Smooth muscle cell (in vitro differentiated cells): ENCODE data around the gene MYOT. TPM values are rescaled to one million over a fixed set of nuclear protein-coding genes. Genes with fewer than 3 reads are reported as not detected.

ENCODE experiments used
- DNase-seq: peaks from one replicate; lab custom pipeline; 2025; ENCODE audit not compliant: unreplicated experiment; lab: John Stamatoyannopoulos, UW
- H2AFZ ChIP-seq: fragments of 200-600 bp; sonication (generic); 2 replicates; pipeline ENCODE4 v1.6.0; 2016; ENCODE audit warnings: antibody characterized with exemption, low read depth, mild to moderate bottlenecking
- H3F3A ChIP-seq: fragments of 200-600 bp; sonication (generic); 2 replicates; pipeline ENCODE4 v1.6.0; 2017; ENCODE audit warnings: antibody characterized with exemption, low read depth
- H3K27ac ChIP-seq: fragments of 200-600 bp; sonication (generic); 2 replicates; pipeline ENCODE4 v1.5.1; 2016; ENCODE audit warnings: low read depth, mild to moderate bottlenecking
- H3K27me3 ChIP-seq: fragments of 200-600 bp; sonication (generic); 2 replicates; pipeline ENCODE4 v1.6.1; 2016; ENCODE audit warnings: low read depth, mild to moderate bottlenecking
- H3K36me3 ChIP-seq: fragments of 200-600 bp; sonication (generic); 2 replicates; pipeline ENCODE4 v1.5.1; 2016; ENCODE audit warnings: low read depth
- H3K4me1 ChIP-seq: fragments of 200-600 bp; sonication (generic); 2 replicates; pipeline ENCODE4 v1.5.1; 2016; ENCODE audit warnings: low read depth
- H3K4me2 ChIP-seq: fragments of 200-600 bp; sonication (generic); 2 replicates; pipeline ENCODE4 v1.6.0; 2016; ENCODE audit warnings: mild to moderate bottlenecking
- H3K4me3 ChIP-seq: fragments of 200-600 bp; sonication (generic); 2 replicates; pipeline ENCODE4 v1.5.1; 2016; ENCODE audit warnings: mild to moderate bottlenecking
- H3K79me2 ChIP-seq: fragments of 200-600 bp; sonication (generic); 2 replicates; pipeline ENCODE4 v1.6.0; 2016; ENCODE audit warnings: low read depth, mild to moderate bottlenecking
- H3K9ac ChIP-seq: fragments of 200-600 bp; sonication (generic); 2 replicates; pipeline ENCODE4 v1.6.0; 2016; ENCODE audit warnings: low read depth
- H3K9me3 ChIP-seq: fragments of 200-600 bp; sonication (generic); replicated peaks from 2 replicates; pipeline ENCODE4 v1.5.1; 2016; ENCODE audit warnings: low read depth
- H4K20me1 ChIP-seq: fragments of 200-600 bp; sonication (generic); 2 replicates; pipeline ENCODE4 v1.6.0; 2016; ENCODE audit warnings: low read depth
- WGBS: methylation state at CpG from one replicate; pipeline ENCODE4 v1.1.7; 2016; ENCODE audit warnings: low lambda C conversion rate; 5-methylcytosine and 5-hydroxymethylcytosine counted together
- polyA plus RNA-seq: library from polyadenylated mRNA; unstranded; fragments of >200 nt; fragmentation: Nextera tagmentation; extraction: Ambion mirVana; gene quantifications from 2 replicates; pipeline ENCODE4 v1.2.1, GENCODE V29; 2016
- total RNA-seq: library from RNA; depleted of rRNA; stranded (reverse); fragments of >200 nt; gene quantifications from 2 replicates; pipeline ENCODE4 v1.2.3, GENCODE V29; 2014
- TF ChIP-seq, protein P1 (sequence below): fragments of 200-600 bp; sonication (generic); IDR thresholded peaks from 2 replicates; pipeline ENCODE4 v1.5.1; 2017; ENCODE audit warnings: borderline replicate concordance, mild to moderate bottlenecking, antibody characterized with exemption; ENCODE audit not compliant: insufficient read depth, poor library complexity, severe bottlenecking

Gene MYOT
- total and polyA plus RNA-seq, 2 experiments from 2014 or later, result 0.29 TPM; not detected in 1

DNA sequence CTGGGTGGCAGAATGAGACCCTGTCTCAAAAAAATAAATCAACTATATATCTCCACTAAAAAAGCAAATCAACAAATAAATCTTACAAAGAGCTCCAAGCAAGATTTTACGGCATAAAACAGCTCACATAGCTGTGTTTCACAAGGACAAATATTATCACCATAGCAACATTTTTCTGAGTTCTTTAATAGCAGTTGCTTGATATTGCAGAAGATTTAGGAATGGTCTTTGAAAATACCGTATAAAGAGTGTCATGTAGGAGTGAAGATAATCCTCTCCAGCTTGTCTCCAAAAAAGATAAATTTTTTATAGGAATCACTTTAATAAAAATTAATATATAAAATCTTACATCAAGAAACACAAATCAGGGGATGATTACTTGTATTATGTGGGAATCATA lies 36.6 kb upstream of the MYOT start:
- no peak overlapping the region for H2AFZ ChIP-seq

DNA sequence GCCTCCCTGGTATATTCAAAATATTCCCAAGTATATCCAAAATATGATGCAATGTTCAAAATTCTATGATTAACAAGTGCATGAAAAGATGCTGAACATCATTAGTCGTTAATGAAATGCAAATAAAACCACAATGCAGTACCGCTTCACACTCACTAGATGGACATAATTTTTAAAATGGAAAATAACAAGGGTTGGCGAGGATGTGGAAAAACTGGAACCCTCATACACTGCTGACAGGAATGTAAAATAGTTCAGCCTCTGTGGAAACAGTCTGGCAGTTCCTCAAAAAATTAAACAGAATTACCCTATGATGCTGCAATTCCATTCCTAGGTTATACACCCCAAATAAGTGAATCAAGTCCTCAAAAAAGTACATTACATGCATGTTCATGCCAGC lies 36.1 kb upstream of the MYOT start:
- no peak for DNase-seq
- H3K79me2 ChIP-seq, result no peaks in the 10 kb centered on the region
- no peak overlapping the region for H3K4me2 ChIP-seq
- 97% methylated on average over 3 of the region's 3 CpGs for WGBS
- no peak overlapping the region for H3K4me3 ChIP-seq
- H3K36me3 ChIP-seq, result no peaks in the 10 kb centered on the region
- H2AFZ ChIP-seq, result no peak overlapping the region
- H3K9ac ChIP-seq, result no peak overlapping the region
- no peak overlapping the region for H3K27ac ChIP-seq
- H4K20me1 ChIP-seq, result no peaks in the 10 kb centered on the region
- TF ChIP-seq, protein P1, sequence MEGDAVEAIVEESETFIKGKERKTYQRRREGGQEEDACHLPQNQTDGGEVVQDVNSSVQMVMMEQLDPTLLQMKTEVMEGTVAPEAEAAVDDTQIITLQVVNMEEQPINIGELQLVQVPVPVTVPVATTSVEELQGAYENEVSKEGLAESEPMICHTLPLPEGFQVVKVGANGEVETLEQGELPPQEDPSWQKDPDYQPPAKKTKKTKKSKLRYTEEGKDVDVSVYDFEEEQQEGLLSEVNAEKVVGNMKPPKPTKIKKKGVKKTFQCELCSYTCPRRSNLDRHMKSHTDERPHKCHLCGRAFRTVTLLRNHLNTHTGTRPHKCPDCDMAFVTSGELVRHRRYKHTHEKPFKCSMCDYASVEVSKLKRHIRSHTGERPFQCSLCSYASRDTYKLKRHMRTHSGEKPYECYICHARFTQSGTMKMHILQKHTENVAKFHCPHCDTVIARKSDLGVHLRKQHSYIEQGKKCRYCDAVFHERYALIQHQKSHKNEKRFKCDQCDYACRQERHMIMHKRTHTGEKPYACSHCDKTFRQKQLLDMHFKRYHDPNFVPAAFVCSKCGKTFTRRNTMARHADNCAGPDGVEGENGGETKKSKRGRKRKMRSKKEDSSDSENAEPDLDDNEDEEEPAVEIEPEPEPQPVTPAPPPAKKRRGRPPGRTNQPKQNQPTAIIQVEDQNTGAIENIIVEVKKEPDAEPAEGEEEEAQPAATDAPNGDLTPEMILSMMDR, result no peak
- H3K4me1 ChIP-seq, result peaks cover 8% of the 10 kb centered on the region
- no peaks in the 10 kb centered on the region for H3K9me3 ChIP-seq
- H3K27me3 ChIP-seq, result no peaks in the 10 kb centered on the region
- H3F3A ChIP-seq, result no peaks in the 10 kb centered on the region

More for the DNA sequence above, 36.6 kb upstream of the MYOT start:
- Histone ChIP-seq H3K4me1 (peaks cover 8% of the 10 kb centered on the region), H3K4me2 (no peak overlapping the region), H3K36me3 (no peaks in the 10 kb centered on the region), H3F3A (no peaks in the 10 kb centered on the region), H3K4me3 (no peak overlapping the region), H3K27me3 (no peaks in the 10 kb centered on the region), H3K27ac (no peak overlapping the region), H3K9ac (no peak overlapping the region), H3K79me2 (no peaks in the 10 kb centered on the region), H4K20me1 (no peaks in the 10 kb centered on the region), H3K9me3 (no peaks in the 10 kb centered on the region)
- no peak for DNase-seq
- TF ChIP-seq, protein P1, result no peak
- 92% methylated on average over 2 of the region's 2 CpGs for WGBS

DNA sequence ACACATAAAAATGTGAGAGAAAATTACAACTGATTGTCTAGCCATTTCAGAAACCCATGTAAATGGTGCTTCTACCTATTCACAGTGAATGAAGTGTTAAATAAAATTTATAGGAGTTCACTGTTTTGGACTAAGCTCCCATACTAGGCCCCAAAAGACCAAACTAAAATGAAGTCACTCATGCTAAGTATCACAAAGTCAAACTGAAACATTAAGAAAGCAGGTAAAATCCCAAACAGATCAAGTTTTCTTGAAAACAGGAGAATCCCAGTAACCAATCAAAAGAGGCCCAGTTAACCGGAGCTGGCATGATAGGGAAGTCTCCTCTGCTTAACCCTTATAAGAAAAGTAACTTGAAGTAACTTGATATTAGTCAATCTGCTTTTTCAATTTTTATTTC lies 35.2 kb upstream of the MYOT start:
- no peak overlapping the region for H3K9ac ChIP-seq
- no peaks in the 10 kb centered on the region for H3F3A ChIP-seq
- no peaks in the 10 kb centered on the region for H4K20me1 ChIP-seq
- H3K36me3 ChIP-seq, result no peaks in the 10 kb centered on the region
- no peak overlapping the region for H3K4me3 ChIP-seq
- no peaks in the 10 kb centered on the region for H3K27me3 ChIP-seq
- 88% methylated on average over 1 of the region's 1 CpG for WGBS
- no peak for DNase-seq
- H3K4me2 ChIP-seq, result no peak overlapping the region
- no peak overlapping the region for H3K27ac ChIP-seq
- TF ChIP-seq, protein P1, result no peak
- H2AFZ ChIP-seq, result no peak overlapping the region
- peaks cover 8% of the 10 kb centered on the region for H3K4me1 ChIP-seq
- no peaks in the 10 kb centered on the region for H3K79me2 ChIP-seq
- H3K9me3 ChIP-seq, result no peaks in the 10 kb centered on the region

DNA sequence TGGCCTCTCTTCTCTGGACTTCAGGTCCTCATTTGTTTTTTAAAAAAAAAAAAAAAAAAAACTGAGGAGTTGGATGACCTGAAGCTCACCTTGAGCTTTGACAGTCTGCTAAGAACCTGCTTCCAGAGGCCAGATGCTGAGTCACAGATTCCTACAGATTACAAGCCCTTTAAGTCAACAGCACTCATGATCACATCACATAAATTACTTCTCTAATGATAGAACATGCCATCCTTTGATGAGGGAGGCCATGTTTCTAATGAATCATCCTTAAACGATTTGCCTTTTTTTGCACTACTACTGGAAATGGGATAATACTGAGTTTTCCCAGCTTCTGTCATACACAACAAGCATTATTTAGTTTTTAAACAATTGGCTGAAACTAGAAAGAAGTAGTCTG lies 34.2 kb upstream of the MYOT start:
- no peaks in the 10 kb centered on the region for H3K79me2 ChIP-seq
- no peaks in the 10 kb centered on the region for H4K20me1 ChIP-seq
- H2AFZ ChIP-seq, result no peak overlapping the region
- no peak for DNase-seq
- peak overlapping the region; percentile 40 for H3K27ac ChIP-seq
- peaks cover 16% of the 10 kb centered on the region for H3K4me1 ChIP-seq
- H3K9me3 ChIP-seq, result no peaks in the 10 kb centered on the region
- H3K27me3 ChIP-seq, result no peaks in the 10 kb centered on the region
- H3K4me2 ChIP-seq, result peak overlapping the region; percentile 37
- 16% methylated on average over 1 of the region's 1 CpG for WGBS
- no peaks in the 10 kb centered on the region for H3K36me3 ChIP-seq
- no peak overlapping the region for H3K4me3 ChIP-seq
- H3K9ac ChIP-seq, result no peak overlapping the region
- TF ChIP-seq, protein P1, result no peak
- H3F3A ChIP-seq, result no peaks in the 10 kb centered on the region
